Keratinocyte (primary cell): ENCODE measurements around the gene HCCS. TPM values are rescaled to one million over a fixed set of nuclear protein-coding genes. Genes with fewer than 3 reads are reported as not detected.

Experiments
- DNase-seq: peaks from one replicate; pipeline ENCODE4 v3.0.0-alpha.2; 2011; ENCODE audit warnings: low read depth, missing footprints, low spot score
- FAIRE-seq: peaks from 2 replicates; lab custom pipeline; 2011; peaks lifted over from hg19 to GRCh38; lab: Jason Lieb, UNC
- H2AFZ ChIP-seq: 2 replicates; pipeline ENCODE4 v1.6.0; 2012; ENCODE audit warnings: low read length, control low read depth, inconsistent platforms; ENCODE audit not compliant: control insufficient read depth
- H3K27ac ChIP-seq: 2 replicates; pipeline ENCODE4 v1.5.1; 2011; ENCODE audit warnings: low read length; ENCODE audit not compliant: control insufficient read depth, insufficient read depth
- H3K27me3 ChIP-seq: 3 replicates; pipeline ENCODE4 v1.6.0; 2011; ENCODE audit warnings: low read length; ENCODE audit not compliant: control insufficient read depth, insufficient read depth; ENCODE audit errors: extremely low read depth
- H3K36me3 ChIP-seq, 2 experiments: 2 replicates in 1 of 2; 3 replicates in 1 of 2; pipeline ENCODE4 v1.5.1; 2011; ENCODE audit warnings: low read length in 2 of 2, mild to moderate bottlenecking in 1 of 2; ENCODE audit not compliant: control insufficient read depth in 2 of 2, insufficient read depth in 2 of 2; ENCODE audit errors: extremely low read depth in 1 of 2
- H3K4me1 ChIP-seq: 3 replicates; pipeline ENCODE4 v1.5.1; 2011; ENCODE audit warnings: low read length; ENCODE audit not compliant: control insufficient read depth, insufficient read depth; ENCODE audit errors: extremely low read depth
- H3K4me2 ChIP-seq: 3 replicates; pipeline ENCODE4 v1.6.0; 2011; ENCODE audit warnings: low read depth, low read length; ENCODE audit not compliant: control insufficient read depth, insufficient read depth; ENCODE audit errors: extremely low read depth
- H3K4me3 ChIP-seq, 3 experiments: fragments of 200-600 bp in 1 of 3; sonication (generic) in 1 of 3; 2 replicates in 2 of 3; 3 replicates in 1 of 3; pipeline ENCODE4 v1.5.1; 2011 to 2016; ENCODE audit warnings: low read length in 3 of 3, mild to moderate bottlenecking in 3 of 3, control low read depth in 2 of 3, inconsistent platforms in 1 of 3, low read depth in 1 of 3, mixed read lengths in 1 of 3, mixed run types in 1 of 3, moderate library complexity in 1 of 3; ENCODE audit not compliant: control insufficient read depth in 2 of 3, insufficient read depth in 2 of 3; ENCODE audit errors: extremely low read depth in 1 of 3
- H3K79me2 ChIP-seq: 2 replicates; pipeline ENCODE4 v1.6.0; 2012; ENCODE audit warnings: low read length; ENCODE audit not compliant: control insufficient read depth, insufficient read depth
- H3K9ac ChIP-seq: 3 replicates; pipeline ENCODE4 v1.6.0; 2011; ENCODE audit warnings: low read length; ENCODE audit not compliant: control insufficient read depth, insufficient read depth; ENCODE audit errors: extremely low read depth
- H3K9me1 ChIP-seq: 3 replicates; pipeline ENCODE4 v1.6.0; 2011; ENCODE audit warnings: low read length; ENCODE audit not compliant: control insufficient read depth, insufficient read depth; ENCODE audit errors: extremely low read depth
- H3K9me3 ChIP-seq: 2 replicates; pipeline ENCODE4 v1.5.1; 2012; ENCODE audit warnings: low read depth, low read length; ENCODE audit not compliant: control insufficient read depth
- H4K20me1 ChIP-seq: 3 replicates; pipeline ENCODE4 v1.6.0; 2011; ENCODE audit warnings: low read length; ENCODE audit not compliant: control insufficient read depth, insufficient read depth; ENCODE audit errors: extremely low read depth
- EZH2 ChIP-seq: IDR thresholded peaks from one replicate; pipeline ENCODE4 v1.6.1; 2012; ENCODE audit warnings: inconsistent platforms, mild to moderate bottlenecking, low read length, moderate library complexity
- dilution Hi-C: fragments of 300-500 bp; cut with MboI; formaldehyde crosslinking; loops from one replicate; pipeline ENCODE4 v1.7.0; 2020; ENCODE audit warnings: low sequenced_read_pairs; ENCODE audit not compliant: extremely low pct_ligation_motif_present
- polyA plus RNA-seq, 5 experiments: library from polyadenylated mRNA; depleted of rRNA in 3 of 5; stranded (reverse) in 3 of 5; stranded (forward) in 1 of 5; unstranded in 1 of 5; fragments of >200 nt; gene quantifications; 1 replicate in 1 of 5; 2 replicates in 3 of 5; 3 replicates in 1 of 5; pipeline versions ENCODE4 v1.2.1 to v1.2.3, GENCODE V29; 2011 to 2012; ENCODE audit warnings: missing spikeins in 2 of 5, low read depth in 1 of 5, low replicate concordance in 1 of 5
- TF ChIP-seq, protein P1 (sequence below), 3 experiments: IDR thresholded peaks in 1 of 3; conservative IDR thresholded peaks in 1 of 3; optimal IDR thresholded peaks in 1 of 3; 2 replicates in 2 of 3; 3 replicates in 1 of 3; pipeline versions ENCODE3 to v1.5.1; 2011; ENCODE audit warnings: low read length in 3 of 3, mild to moderate bottlenecking in 3 of 3, moderate library complexity in 2 of 3, control low read depth in 1 of 3, inconsistent platforms in 1 of 3; ENCODE audit not compliant: insufficient read depth in 2 of 3; ENCODE audit errors: extremely low read depth in 1 of 3

HCCS gene
- polyA plus RNA-seq, 1 donor (not counting 4 experiments of a cell fraction or from before 2014, with no cell fraction given): 45.3 TPM

DNA sequence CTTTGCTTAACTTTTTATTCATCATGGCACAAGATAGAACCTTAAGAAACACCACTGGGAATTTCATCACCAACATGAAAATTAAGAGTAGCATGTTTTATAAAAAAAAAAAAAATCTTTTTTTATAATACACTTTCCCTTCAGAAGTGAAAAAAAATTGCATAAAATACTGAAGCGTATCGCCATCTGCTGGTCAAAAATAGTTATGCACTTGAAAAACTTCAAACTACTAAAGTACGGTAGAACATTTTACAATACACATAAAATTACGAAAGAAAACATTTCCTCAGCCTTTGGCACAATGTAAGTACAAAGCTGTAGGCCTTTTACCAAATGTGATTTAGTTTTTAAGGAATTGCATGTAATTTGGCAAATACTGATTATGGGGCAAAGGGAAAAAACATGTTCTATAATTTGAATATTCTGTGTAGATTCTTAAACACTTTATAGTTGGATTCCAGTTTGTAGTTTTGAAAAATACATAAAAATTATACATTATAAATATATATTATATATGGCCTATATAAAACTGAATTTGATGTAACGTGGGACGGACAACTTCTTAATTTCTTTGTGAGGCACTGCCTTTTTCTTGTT lies 26.5 kb downstream of the HCCS start:
- H2AFZ ChIP-seq: no peak overlapping the region
- DNase-seq: no peak
- no peaks in the 10 kb centered on the region for H3K79me2 ChIP-seq
- no peak overlapping the region for H3K4me3 ChIP-seq
- no peak overlapping the region for H3K4me2 ChIP-seq
- no peak overlapping the region for H3K27ac ChIP-seq
- no peaks in the 10 kb centered on the region for H4K20me1 ChIP-seq
- dilution Hi-C loops: loop anchor here (10.0 kb wide), 1 partner anchor 943 kb away; no protein-coding TSS in a partner anchor
- no peak for FAIRE-seq
- H3K9me3 ChIP-seq: no peaks in the 10 kb centered on the region
- no peak for TF ChIP-seq EZH2
- TF ChIP-seq, protein P1, sequence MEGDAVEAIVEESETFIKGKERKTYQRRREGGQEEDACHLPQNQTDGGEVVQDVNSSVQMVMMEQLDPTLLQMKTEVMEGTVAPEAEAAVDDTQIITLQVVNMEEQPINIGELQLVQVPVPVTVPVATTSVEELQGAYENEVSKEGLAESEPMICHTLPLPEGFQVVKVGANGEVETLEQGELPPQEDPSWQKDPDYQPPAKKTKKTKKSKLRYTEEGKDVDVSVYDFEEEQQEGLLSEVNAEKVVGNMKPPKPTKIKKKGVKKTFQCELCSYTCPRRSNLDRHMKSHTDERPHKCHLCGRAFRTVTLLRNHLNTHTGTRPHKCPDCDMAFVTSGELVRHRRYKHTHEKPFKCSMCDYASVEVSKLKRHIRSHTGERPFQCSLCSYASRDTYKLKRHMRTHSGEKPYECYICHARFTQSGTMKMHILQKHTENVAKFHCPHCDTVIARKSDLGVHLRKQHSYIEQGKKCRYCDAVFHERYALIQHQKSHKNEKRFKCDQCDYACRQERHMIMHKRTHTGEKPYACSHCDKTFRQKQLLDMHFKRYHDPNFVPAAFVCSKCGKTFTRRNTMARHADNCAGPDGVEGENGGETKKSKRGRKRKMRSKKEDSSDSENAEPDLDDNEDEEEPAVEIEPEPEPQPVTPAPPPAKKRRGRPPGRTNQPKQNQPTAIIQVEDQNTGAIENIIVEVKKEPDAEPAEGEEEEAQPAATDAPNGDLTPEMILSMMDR (optimal IDR thresholded peaks at IDR 0.05 in 1 of 3, IDR thresholded peaks at IDR 0.05 in 1 of 3, conservative IDR thresholded peaks at IDR 0.05 in 1 of 3; ENCODE audit: extremely low read depth in 1 of 3, insufficient read depth in 2 of 3, low read length in 3 of 3): peak in 2 of 3 experiments; percentile 28 to 32
- no peaks in the 10 kb centered on the region for H3K36me3 ChIP-seq
- H3K9me1 ChIP-seq: no peaks in the 10 kb centered on the region
- H3K4me1 ChIP-seq: no peaks in the 10 kb centered on the region
- H3K9ac ChIP-seq: no peak overlapping the region
- H3K27me3 ChIP-seq: no peaks in the 10 kb centered on the region

DNA sequence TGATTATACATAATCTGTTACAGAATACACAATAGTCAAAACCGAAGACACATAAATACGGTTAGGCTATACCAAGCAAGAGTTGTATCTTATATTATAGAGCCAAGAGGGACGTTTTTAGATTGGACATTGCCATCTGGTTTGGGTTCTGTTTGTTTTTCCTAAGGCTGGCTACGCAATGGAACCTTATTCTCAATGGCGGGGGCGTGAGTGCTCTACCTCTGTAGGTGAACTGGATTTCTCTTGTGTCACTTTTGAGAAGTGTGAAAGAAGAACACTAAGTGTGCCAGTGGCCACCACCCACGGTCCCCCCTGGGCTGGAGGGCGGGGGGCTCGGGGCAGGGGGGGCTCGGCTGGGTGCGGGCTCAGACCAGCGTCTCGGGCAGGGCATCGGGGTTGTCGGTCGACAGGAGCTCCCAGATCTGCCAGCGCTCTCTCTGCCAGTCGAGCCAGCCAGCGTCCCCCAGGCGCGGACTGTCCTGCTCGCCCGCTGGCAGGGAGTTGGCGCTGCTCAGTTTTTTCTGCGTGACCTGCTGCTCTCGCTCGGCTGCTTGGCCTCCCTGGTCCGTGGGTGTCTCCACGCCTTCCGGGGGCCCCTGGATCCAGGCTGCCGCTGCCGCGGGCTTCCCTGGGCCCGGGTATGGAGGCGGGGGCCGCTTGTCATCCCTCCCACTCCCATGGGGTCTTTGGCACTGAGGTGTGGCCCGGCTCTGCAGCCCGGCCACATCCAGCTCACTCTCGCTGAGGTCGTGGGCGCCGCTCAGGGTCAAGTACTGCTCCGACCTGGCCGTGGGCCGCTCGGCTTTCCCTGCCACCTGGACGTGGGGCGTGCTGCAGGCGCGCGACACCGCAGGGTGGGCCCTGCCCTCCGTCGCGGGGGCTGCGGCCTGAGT lies 27.6 kb downstream of the HCCS start:
- Histone ChIP-seq H3K4me2 (no peak overlapping the region), H3K4me3 (no peak overlapping the region), H3K9ac (no peak overlapping the region), H3K79me2 (no peaks in the 10 kb centered on the region), H3K4me1 (no peaks in the 10 kb centered on the region), H3K9me3 (no peaks in the 10 kb centered on the region), H3K27me3 (no peaks in the 10 kb centered on the region), H4K20me1 (no peaks in the 10 kb centered on the region), H3K36me3 (no peaks in the 10 kb centered on the region), H3K27ac (no peak overlapping the region), H2AFZ (no peak overlapping the region), H3K9me1 (no peaks in the 10 kb centered on the region)
- TF ChIP-seq, protein P1 (optimal IDR thresholded peaks at IDR 0.05 in 1 of 3, IDR thresholded peaks at IDR 0.05 in 1 of 3, conservative IDR thresholded peaks at IDR 0.05 in 1 of 3; ENCODE audit: extremely low read depth in 1 of 3, insufficient read depth in 2 of 3, low read length in 3 of 3): no peak
- TF ChIP-seq EZH2: no peak
- FAIRE-seq (no peak), DNase-seq (no peak)
- dilution Hi-C loops: loop anchor here (10.0 kb wide), 1 partner anchor 944 kb away; no protein-coding TSS in a partner anchor
